Retinal pigment epithelial cell (primary cell): Measurements from ENCODE around the gene CSNK1G3.
A peak's percentile ranks its signal among the peaks of the same experiment; 100 is the strongest.
"Not testable (repeated sequence)": the region's sequence is repeated elsewhere in the genome, so short reads cannot be mapped to it uniquely, and the experiment has no call there.

Source experiments
- DNase-seq: peaks from one replicate; pipeline ENCODE4 v3.0.0-alpha.2; 2010; ENCODE audit warnings: low read depth
- H3K4me3 ChIP-seq: 2 replicates; pipeline ENCODE4 v1.5.1; 2011; ENCODE audit warnings: mild to moderate bottlenecking, low read length, control low read depth, moderate library complexity
- CTCF ChIP-seq: conservative IDR thresholded peaks from 2 replicates; pipeline ENCODE4 v1.5.1; 2011; ENCODE audit warnings: low read depth, low read length, control low read depth, inconsistent platforms

Gene CSNK1G3

GRCh38 chr5:123610209-123610608 is 98.2 kb downstream of the CSNK1G3 start:
- no peak overlapping the region for H3K4me3 ChIP-seq
- DNase-seq, result no peak
- no peak for TF ChIP-seq CTCF

GRCh38 chr5:123610665-123611405 is 98.9 kb downstream of the CSNK1G3 start:
- peak; percentile 30 for DNase-seq
- H3K4me3 ChIP-seq, result no peak overlapping the region
- peak; percentile 92 for TF ChIP-seq CTCF

- no peak overlapping the region for H3K4me3 ChIP-seq
- no peak for TF ChIP-seq CTCF
- DNase-seq, result no peak
Observed at GRCh38 chr5:123611406-123611709, 99.4 kb downstream of the CSNK1G3 start.

- TF ChIP-seq CTCF, result no peak
- DNase-seq, result no peak
- H3K4me3 ChIP-seq, result no peak overlapping the region
Observed at GRCh38 chr5:123617561-123617960, 105.6 kb downstream of the CSNK1G3 start.

- TF ChIP-seq CTCF, result no peak
- no peak for DNase-seq
- H3K4me3 ChIP-seq, result no peak overlapping the region
Observed at GRCh38 chr5:123626051-123626450, 114.1 kb downstream of the CSNK1G3 start.

- no peak for DNase-seq
- no peak for TF ChIP-seq CTCF
Observed at GRCh38 chr5:123628860-123629544, 117.0 kb downstream of the CSNK1G3 start.

GRCh38 chr5:123636006-123636405 is 124.0 kb downstream of the CSNK1G3 start:
- no peak for DNase-seq
- TF ChIP-seq CTCF, result no peak

More at GRCh38 chr5:123628860-123629544, 117.0 kb downstream of the CSNK1G3 start:
- no peak overlapping the region for H3K4me3 ChIP-seq

GRCh38 chr5:123637028-123637427 is 125.1 kb downstream of the CSNK1G3 start:
- not testable (repeated sequence) for H3K4me3 ChIP-seq, DNase-seq

More at GRCh38 chr5:123636006-123636405, 124.0 kb downstream of the CSNK1G3 start:
- H3K4me3 ChIP-seq, result no peak overlapping the region
